NCI-H2107 treated with DMSO at 0.1 percent for 48 hours (cell line): ENCODE measurements around the gene FCGBP.

Experiments used
- DNase-seq: peaks from one replicate; lab custom pipeline; 2025; ENCODE audit not compliant: unreplicated experiment; lab: John Stamatoyannopoulos, UW

The FCGBP gene

DNA sequence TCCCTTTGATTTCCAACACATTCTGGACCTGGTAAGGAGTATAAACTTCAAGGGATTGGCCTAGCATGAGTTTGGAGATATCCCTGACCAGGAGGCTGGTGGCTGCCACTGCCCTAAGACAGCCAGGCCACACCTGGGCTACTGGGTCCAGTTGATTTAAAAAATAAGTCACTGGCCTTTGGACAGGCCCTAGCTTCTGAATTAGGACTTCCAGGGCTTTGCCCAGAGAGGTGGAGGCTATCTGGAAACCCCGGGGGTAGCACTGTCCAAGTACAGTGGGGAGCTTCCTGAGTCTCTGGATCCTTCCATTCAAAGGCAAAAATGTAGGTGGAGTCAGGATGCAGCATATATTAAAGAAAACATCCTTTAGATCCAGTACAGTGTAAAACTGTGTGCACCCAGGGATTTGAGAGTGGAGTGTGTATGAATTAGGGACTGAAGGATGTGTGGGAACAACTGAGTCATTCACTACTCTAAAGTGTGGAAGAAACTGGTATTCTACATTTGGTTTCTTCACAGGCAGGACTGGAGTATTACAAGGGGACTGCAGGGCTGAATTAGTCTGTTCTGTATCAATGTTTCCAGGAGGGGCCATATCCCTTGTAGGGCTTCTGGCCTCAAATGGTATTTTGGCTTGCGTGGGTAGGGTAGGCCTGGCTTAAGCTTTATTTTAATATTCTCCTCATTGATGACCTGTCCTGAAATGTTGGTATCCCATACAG is 14.8 kb upstream of the FCGBP start:
- DNase-seq: no peak

DNA sequence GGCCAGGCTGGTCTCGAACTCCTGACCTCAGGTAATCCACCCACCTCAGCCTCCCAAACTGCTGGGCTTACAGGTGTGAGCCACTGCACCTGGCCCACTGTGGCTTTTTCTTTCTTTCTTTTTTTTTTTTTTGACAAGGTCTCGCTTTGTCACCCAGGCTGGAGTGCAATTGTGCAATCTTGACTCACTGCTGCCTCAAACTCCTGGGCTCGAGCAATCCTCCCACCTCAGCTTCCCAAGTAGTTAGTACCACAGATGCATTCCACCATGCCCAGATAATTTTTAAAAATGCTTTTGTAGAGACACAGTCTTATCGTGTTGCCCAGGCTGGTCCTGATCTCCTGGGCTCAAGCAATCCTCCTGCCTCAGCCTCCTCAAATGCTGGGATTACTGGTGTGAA is 12.1 kb upstream of the FCGBP start:
- no peak for DNase-seq

DNA sequence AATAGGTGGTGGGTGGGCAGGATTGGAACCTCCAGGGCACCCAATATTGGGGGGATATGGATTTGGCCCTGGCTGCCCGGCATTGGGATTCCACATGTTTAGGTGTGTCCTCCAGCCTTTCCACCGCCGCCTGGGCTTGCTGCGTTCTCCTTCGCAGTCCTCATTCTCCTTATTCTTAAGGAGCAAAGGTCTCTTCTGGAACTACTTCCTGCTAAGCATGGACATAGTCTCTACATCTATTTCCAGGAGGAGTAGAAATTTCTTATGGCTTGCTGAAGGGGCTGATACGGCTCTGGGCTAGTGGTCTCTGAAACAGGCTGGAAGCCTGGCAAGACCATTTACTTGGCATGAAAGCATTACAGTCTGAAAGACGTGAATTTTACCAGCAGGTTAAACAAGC is 9.2 kb upstream of the FCGBP start:
- no peak for DNase-seq

DNA sequence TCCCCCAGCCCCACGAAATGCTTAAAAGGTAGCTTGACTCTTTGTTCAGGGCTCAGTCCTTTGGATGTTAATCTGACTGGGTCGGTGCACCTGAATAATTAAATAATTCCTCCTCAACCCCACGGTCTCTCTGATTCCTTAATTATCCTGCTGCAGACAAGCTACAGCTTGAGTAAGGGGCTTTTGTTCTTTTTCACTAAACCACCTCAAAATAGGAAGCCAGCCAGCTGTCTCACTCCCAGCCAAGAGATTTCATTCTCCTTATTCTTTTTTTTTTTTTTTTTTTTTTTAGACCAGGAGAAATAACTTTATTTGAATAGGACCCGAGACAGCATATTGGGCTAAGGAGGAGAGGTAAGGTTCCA is 7.9 kb upstream of the FCGBP start:
- no peak for DNase-seq

DNA sequence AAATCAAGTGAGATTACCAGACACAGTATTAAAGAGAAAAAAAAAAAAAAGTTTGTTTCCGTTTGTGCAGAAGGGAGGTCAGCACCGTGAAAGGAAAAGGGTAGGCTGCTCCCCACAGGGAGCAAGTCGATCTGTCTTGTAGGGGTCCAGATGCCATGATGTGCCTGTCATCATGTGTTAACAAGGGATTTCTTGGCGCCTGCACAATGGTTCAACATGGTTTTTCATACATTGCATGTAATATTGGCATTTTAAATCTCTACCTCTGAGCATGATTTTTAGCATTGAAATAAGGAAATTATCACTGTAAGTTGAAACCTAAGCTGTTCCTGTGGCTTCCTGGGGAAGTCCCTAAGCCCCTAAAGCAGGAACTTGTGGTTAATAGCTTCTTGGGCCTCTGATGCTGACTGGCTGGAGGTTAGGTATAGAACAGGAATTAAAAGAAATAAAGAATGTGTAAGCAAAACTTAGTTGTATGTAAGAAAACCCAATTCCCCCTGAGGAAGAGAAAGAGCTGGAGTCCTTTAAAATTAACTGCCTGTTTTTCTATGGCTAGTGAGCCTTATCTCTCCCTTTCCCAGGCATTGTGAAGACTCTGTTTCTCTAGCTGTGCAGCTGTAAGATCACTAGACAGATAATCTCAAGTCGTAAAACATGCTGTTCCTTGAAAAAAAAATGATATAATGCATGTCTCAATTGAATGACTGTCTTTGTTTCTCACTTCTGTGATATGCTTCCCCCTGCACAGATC is 7.4 kb upstream of the FCGBP start:
- DNase-seq: no peak

DNA sequence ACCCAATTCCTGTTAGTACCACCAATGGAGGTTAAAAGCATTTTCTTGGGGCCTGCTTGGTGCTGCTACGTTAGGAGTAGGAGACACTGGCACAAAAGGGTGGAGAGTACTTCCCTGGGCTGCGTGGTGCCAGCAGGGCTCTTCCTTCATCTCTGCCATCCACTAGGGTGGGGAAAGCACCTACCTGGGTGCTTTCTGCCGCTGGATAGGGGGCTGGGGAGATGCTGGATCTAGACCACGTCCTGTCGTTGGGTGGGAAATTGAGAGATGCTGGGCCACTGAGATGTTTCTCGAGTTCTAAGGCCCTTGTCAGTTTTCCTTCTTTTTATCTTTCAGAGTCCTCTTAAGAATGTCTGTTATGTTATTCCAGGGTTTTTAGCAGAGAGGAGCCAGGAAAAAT is 6.7 kb upstream of the FCGBP start:
- no peak for DNase-seq

DNA sequence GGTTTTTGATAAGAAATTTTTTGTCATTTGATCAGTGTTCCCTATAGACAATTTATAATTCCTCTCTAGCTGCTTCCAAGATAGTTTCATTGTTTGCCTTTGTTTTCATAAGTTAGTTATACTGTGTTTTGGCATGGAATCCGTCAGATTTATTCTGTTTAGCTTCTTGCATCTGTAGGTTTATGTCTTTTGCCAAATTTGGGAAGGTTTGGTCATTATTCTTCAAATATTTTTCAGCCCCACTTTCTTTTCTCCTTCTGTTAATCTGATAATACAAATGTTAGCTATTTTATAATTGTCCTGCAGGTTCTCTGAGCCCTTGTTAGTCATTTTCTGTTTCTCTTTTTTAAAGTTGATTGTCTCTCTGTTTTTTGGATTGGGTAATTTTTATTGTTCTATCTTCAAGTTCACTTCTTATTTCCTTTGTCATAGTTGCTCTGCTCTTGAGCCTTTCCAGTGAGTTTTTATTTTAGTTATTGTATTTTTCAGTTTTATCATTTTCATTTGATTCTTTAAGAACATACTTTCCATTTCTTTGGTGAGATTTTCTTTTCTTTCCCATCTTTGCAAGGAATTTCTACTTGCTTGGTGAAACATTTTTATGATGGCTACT is 5.9 kb upstream of the FCGBP start:
- DNase-seq: no peak

DNA sequence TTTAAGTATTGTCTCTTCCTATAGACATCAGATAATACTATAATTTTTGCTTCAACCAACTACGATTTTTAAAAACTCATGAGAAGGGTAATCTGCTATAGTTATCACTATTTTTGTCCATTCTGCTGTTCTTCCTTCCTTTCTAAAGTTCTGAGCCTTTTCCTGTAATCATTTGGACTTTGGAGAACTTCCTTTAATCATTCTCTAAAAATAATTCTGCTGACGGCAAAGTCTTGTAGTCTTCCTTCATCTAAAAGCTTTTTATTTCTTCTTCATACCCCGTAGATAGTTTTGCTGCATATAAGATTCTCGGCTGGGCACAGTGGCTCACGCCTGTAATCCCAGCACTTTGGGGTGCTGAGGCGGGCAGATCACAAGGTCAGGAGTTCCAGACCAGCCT is 5.1 kb upstream of the FCGBP start:
- DNase-seq: no peak

DNA sequence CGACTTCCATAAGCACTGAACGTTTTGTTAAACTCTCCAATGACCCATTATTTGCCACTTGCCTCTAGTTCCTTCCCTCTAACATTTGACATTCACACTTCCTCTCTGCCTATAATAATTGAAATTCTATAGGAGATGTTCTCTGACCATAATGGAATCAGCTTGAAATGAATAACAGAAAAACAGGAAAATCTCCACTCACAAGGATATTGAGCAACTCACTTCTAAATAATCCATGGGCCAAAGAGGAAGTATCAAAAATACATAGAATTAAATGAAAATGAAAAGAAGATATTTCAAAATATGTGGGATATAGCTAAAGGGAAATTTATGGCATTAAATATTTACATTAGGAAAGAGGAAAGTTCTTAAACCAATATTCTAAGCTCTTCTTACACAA is 3.4 kb upstream of the FCGBP start:
- DNase-seq: no peak

DNA sequence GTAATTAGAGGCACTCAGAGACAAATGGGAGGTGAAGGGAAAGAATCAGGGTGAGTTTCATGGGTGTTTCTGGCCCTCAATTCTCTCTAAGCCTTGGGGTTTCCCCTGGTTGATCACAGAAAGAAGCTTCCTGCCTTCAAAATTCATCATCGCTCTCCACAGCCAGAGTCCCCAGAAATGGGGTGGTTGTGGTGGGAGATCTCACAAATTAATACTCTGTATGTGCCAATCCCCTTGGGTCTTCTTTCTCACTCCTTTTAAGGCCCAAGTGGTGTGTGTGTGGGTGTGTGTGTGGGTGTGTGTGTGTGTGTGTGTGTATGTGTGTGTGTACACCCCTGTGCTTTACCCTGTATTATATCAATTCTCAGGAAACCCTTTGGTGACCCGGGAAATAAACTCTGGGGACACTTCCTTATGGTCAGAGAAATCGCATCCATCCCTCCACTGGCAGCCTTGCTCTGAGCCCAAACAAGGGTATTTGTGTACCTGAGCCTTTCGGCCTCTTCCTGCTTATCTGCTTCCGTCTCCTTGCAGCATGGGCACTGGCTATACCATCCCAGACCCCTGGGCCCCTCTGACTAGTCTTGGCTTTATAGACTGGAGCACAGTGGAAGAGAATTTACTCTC is 2.8 kb upstream of the FCGBP start:
- DNase-seq: no peak

DNA sequence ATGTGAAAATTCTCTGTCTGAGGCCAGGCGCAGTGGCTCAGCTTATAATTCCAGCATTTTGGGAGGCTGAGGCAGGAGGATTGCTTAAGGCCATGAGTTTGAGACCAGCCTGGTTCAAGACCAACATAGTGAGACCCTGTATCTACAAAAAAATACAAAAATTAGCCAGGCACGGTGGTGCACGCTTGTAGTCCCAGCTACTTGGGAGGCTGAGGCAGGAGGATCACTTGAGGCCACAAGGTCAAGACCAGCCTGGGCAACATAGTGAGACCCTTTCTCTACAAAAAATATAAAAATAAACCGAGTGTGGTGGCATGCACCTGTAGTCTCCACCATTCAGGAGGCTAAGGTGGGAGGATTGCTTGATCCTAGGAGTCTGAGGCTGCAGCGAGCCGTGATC is 2.2 kb upstream of the FCGBP start:
- no peak for DNase-seq

DNA sequence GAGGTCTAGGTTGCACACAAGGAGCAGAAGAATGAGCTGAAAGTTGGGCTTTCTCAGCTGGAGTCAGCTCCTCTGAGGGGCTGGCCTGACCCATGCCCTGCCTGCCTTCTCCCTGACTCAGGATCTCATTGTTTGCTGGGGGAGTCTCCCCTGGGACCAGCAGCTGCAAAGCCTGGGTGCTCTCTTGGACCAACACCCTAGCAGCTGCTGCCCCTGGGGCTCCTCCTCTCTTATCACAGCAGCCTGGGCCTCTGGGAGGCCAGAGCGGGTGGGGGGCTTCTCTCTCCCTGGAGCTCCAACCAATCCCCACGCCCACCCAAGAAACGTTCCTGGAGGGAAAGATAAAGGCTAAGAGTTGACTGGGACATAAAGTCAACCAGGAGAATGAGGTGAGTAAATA is 1.6 kb upstream of the FCGBP start:
- DNase-seq: no peak

DNA sequence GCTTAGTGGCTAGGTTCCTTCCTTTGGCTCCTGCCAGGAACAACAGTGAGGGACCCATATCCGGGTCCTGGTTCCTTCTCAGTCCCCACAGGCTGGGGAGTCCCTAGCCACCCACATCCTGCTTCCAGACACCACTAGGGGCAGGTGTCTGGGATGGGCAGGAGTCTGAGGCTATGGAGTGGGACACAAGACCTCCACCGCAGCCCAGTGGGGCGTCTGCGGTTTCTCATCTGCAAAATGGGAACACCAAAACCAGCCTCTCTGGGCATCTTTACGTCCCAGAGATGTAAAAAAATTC is 879 bp upstream of the FCGBP start:
- DNase-seq: no peak

DNA sequence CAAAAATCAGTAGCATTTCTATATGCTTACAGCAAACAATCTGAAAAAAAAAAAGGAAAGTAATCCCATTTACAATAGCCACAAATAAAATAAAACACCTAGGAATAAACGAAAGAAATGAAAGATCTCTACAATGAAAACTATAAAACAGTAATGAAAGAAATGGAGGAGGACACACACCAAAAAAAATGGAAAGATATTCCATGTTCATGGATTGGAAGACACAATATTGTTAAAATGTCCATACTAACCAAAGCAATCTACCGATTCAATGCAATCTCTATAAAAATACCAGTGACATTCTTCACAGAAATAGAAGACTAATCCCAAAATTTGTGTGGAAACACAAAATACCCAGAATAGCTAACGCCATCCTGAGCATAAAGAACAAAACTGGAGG is 4.7 kb downstream of the FCGBP start:
- DNase-seq: no peak

DNA sequence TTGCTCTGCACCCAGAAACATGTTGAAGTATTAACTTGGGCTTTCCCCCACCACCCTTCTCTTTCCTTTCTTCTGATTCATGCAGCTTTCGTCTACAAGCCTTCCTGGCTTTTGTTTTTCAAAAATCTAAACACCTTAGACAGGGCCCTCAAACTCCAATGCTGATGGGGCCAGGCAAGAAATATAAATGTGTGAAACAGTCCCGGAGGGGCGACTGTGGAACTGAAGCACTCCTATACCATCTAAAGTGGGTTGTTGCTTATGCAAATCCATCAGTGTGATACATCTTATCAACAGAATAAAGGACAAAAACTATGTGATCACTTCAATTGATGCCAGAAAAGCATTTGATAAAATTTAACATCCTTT is 6.1 kb downstream of the FCGBP start:
- DNase-seq: no peak

DNA sequence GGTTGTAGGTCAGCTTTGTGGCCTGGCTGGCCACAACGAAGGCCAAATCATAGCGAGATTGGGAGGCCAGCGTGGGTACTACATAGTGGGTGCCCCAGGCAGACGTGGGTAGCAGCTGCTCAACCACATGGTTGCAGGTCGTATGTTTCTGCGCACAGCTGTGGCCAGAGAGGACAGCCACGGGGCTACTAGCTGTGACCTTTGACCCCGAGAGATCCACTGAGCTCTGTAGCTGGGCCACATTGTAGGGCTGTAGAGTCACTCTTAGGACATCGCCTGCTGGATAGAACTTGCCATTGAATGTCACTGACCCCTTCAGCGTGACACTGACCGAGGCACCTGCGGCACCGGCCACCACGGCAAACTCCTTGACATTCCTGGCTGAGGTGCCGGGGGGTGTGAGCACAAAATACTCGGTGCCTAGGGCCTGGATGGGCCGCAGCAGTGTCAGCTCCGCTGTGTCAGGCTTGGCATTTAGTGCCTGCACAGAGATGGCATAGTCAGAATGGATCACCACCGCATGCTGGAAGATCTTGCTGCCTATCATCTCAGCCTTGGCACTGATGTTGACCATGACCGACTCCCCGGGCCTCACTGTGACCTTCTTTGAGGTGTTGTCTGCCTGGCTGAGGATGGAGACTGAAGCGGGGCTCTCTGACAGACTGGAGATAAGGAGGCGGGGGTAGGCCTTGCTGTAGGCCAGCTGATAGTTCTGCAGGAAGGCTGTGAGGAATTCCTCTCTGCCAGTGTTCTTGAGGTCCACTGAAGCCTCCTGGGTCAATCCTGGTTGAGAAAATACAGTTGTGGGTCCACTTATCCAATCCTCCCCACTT is 6.7 kb downstream of the FCGBP start:
- DNase-seq: no peak

DNA sequence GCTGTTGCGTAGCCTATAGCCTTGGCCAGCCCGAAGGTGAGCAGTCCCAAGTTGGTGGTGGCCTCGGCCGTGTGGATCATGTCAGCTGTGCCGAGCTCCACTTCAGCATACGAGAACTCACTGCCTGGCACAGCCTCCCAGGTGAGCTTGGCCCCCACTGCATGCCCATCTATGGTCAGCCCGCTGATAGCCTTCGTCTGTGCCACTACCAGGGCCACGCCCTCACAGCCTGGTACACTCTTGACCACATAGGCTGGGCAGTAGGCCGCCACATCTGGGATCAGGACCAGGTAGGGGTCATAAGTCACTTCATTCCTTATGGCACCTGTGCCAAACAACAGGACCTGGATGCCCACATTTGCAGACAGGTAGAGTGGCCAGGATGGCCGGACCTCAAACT is 7.4 kb downstream of the FCGBP start:
- DNase-seq: no peak

DNA sequence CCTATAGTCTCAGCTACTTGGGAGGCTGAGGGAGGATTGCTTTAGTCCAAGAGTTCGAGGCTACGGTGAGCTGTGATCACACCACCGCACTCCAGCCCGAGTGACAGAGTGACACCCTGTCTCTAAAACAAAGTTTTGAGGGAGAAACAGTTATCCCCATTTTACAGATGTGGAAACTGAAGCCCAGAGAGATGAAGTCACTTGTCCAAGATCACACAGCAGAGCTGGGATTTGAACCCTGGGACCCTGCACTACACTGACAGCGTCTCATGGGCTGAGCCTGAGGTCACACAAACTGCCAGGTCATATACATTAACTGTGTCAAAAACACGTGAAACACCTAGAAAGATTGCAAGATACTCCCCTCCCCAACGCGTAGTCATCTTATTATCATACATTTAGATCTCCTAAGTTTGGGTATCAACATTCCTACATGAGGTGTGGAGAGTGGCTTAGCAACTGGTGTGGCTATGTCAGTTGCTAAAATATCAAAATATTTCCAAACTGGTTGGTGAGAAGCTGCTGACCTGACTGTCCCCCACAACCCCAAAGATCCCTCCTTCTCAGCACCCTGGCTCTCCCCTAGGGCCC is 8.2 kb downstream of the FCGBP start:
- no peak for DNase-seq

DNA sequence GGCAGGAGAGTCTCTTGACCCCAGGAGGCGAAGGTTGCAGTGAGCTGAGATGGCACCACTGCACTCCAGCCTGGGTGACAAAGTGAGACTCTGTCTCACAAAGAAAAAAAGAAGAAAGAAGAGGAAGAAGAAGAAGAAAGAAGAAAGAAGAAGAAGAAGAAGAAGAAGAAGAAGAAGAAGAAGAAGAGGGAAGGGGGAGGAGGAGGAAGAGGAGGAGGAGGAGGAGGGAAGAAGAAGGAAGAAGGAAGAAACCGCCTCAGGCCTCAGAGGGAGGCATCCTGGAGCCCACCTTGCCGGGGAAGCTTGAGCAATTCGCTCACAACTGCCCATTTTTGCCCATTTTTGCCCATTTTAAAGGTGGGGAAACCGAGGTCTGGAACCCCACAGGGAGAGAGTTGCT is 9.5 kb downstream of the FCGBP start:
- no peak for DNase-seq

DNA sequence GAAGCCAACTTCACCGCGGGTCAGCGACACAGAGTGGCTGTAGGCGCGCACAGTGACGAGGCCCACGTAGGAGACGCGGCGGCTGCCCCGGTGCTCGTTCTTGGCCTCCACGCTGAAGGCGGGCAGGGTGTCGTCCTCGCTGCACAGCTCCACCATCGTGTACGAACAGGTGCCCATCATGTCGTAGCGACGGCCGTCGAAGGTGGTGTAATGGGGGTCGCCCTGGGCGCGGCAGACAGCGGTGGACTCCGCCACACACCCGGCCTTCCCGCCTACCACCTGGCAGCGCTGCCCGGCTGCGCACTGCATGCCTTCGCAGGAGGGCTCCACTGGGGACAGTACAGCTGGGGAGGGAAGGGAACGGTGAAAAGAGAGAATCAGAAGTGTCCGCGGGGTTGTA is 10.0 kb downstream of the FCGBP start:
- DNase-seq: no peak

DNA sequence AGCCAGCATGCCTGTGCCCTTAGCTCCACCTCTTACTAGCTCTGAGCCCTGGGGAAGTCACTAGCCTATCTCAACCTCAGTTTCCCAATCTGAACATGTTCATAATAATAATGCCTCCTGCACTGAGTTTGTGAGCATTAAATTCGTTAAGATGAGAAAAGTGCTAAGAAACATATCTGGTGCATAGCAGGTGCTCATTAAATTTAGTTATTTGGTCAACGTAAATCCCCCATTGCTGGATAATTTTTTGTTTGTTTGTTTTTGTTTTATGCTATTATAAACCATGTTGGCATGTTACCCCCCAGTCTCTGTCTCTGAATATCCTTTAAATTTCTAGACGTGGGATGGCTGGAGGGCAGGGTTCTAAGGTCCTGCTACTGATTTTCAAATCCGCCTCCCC is 10.6 kb downstream of the FCGBP start:
- no peak for DNase-seq
